D721Med (cell line): ENCODE data around the gene DOCK9.

Experiments
- DNase-seq: peaks from one replicate; pipeline ENCODE4 v3.0.0; 2011; ENCODE audit warnings: low spot score; ENCODE audit not compliant: insufficient read length
- FAIRE-seq: peaks from 2 replicates; lab custom pipeline; 2011; peaks lifted over from hg19 to GRCh38; lab: Jason Lieb, UNC
- TF ChIP-seq, protein P1 (sequence below): IDR thresholded peaks from 2 replicates; pipeline ENCODE4 v1.5.1; 2012; ENCODE audit warnings: mild to moderate bottlenecking, control low read depth; ENCODE audit not compliant: insufficient read depth; ENCODE audit errors: missing control alignments

The DOCK9 gene

DNA sequence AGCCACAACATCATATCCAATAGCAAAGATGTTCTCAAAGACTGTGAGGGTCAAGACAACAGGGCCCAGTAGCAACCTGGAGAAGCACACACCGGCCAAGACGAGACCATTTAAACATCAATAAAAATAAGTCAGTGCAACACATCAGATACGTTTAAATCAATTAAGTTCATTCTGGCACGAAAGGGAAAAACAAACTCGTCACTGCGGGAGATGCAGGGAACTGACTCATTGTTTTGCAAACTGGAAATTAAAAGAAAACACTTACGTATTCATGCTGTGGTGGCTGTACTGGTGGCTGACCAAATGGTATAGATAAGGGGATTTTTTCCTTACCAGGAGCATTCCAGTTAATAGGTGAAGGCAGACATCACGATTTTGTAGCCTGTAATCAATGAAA lies 199.1 kb downstream of the DOCK9 start:
- DNase-seq: no peak
- TF ChIP-seq, protein P1, sequence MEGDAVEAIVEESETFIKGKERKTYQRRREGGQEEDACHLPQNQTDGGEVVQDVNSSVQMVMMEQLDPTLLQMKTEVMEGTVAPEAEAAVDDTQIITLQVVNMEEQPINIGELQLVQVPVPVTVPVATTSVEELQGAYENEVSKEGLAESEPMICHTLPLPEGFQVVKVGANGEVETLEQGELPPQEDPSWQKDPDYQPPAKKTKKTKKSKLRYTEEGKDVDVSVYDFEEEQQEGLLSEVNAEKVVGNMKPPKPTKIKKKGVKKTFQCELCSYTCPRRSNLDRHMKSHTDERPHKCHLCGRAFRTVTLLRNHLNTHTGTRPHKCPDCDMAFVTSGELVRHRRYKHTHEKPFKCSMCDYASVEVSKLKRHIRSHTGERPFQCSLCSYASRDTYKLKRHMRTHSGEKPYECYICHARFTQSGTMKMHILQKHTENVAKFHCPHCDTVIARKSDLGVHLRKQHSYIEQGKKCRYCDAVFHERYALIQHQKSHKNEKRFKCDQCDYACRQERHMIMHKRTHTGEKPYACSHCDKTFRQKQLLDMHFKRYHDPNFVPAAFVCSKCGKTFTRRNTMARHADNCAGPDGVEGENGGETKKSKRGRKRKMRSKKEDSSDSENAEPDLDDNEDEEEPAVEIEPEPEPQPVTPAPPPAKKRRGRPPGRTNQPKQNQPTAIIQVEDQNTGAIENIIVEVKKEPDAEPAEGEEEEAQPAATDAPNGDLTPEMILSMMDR: no peak
- FAIRE-seq: no peak

DNA sequence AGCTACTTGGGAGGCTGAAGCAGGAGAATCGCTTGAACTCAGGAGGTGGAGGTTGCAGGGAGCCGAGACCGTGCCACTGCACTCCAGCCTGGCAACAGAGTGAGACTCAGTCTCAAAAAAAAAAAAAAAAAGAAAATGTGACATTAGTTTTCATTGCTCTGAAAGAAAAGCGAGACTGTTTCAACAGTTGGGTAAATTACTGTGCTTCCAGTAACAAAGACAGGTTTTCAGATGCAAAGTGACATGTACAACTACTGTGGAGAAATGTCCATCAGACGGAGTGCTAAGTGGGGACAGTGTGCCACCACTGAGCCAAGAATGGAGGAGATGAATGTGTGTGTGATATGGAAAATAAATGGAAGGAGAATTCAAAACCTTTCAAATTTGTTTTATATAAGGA lies 201.2 kb downstream of the DOCK9 start:
- FAIRE-seq: no peak
- DNase-seq: no peak
- TF ChIP-seq, protein P1: no peak

DNA sequence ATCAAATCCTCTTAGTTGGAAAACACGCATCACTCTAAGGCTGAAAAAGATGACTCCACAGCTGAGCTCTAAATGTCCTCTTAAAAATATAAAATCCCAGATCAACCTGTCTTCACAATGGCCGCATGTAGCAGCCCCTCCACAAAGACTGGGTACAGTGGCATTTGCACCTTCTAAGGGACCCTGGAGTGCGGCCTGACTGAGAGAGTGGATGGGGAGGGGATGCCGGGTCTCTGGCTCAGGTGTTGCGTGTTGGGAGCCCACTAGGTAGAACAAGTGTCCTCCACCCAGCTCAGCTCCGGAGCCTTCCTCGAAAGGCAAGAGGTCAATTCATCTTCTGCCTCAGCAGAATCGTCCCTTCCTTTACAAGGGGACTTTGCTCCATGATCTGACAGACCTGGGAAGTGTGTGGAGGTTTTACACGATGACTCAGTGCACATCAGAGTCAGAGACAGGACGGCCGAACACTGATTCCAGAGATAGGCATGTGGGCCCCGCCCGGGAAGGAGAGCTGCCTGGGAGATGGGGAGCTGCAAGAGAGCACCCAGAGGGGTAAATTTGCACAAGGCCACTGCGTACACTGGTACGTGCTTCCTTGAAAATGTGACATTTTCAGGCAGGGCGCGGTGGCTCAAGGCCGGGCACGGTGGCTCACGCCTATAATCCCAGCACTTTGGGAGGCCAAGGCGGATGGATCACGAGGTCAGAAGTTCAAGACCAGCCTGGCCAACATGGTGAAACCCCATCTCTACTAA lies 201.8 kb downstream of the DOCK9 start:
- TF ChIP-seq, protein P1: no peak
- DNase-seq (no peak), FAIRE-seq (no peak)

DNA sequence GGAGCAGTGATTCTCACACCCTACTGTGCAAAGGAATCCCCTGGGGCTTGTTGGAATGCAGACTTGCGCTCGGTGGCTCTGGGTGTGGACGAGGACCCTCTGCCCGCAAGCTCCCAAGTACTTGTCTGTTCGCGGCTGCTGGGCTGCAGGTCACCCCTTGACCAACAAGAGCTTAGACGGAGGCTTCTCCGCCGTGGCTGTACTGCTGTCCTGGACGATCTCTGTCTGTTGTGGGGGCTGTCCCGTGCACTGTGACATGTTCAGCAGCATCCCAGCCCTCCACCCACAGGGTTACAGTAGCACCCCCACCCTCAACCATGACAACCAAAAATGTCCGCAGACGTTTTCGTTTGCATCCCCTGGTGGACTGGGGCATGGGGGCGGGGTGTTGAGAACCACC lies 202.5 kb downstream of the DOCK9 start:
- DNase-seq: no peak
- no peak for FAIRE-seq
- TF ChIP-seq, protein P1: no peak

DNA sequence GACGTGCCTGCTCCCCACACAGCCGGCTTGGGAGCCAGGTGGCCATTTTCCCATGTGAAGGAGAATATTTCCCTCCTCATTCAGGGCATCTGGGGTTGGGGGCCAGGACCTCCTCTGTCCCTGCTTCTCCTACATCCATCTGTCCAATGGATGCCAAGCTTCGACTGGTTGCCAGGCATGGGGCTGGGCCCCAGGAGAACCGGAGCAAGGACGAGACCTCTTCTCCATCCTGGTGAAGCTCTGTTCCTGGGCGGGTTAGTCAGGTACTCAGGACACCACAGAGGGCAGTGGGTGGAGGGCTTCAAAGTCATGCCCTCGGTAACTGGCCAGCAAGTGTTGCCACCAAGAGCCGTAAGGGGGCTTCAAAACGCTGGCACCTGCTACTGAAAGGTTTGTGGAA lies 203.1 kb downstream of the DOCK9 start:
- TF ChIP-seq, protein P1: no peak

DNA sequence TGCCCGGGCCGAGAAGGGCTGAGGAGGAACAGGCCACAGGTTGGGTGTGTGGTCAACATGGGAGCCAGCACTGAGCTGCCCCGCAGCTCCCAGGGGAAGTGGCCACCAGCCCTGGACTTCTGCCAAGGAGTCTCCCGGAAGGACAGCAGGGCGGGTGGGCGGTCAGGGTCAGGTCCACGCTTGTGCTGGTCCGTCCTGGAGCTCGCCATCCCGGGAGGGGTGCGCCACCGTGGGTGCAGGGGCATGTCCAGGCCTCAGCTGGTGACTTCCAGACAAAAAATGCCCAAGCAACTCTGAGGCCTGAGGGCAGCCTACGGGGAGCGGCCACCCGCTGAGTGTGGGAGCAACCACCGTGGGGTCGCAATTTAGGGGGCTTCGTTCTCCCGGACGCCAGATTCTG lies 203.9 kb downstream of the DOCK9 start:
- FAIRE-seq: no peak
- TF ChIP-seq, protein P1: no peak
- DNase-seq: no peak

More for the DNA sequence above, 203.1 kb downstream of the DOCK9 start:
- FAIRE-seq (no peak), DNase-seq (no peak)

DNA sequence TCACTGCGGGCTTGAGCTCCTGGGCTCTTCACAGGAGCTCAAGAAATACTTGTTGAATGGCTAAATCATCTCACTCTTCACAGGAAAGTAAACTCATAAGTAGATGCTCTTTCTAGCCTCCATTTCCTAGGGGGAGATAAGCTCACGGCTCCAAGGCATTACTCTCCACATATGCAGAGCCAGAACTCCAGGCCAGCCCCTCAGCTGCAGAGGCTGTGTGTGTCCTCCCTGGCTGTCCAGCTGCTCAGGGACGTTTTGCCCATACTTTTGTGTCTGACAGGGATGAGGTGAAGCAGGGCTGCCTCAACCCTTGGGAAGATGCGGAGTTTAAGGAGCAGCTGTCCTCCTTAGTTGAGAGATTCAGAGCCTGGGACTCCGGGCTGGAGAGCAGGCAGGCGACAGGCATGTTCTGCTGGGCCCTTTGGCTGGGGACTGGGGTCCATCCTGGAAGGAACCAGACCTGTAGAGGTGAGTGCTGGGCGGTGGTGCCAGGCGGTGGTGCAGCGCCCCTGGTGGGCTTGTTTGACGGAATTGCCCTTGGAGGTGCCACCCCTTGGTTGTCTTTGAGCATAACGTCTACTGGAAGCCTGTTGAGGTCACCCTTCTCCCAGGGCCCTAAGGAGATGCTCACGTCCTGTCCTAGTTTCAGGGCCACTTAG lies 204.9 kb downstream of the DOCK9 start:
- FAIRE-seq (no peak), DNase-seq (no peak)
- TF ChIP-seq, protein P1: no peak
